Coronary artery (tissue), 2 donors: ENCODE measurements around the gene TMEM221.

Source experiments
- DNase-seq: peaks from one replicate; pipeline ENCODE4 v3.0.0-alpha.2; 2017; ENCODE audit warnings: low spot score
- H3K27ac ChIP-seq, 2 donors: fragments of 200-600 bp; sonication (generic); one replicate each; pipeline ENCODE4 v1.5.1; 2016 to 2019
- H3K4me3 ChIP-seq: fragments of 200-600 bp; sonication (generic); 2 replicates; pipeline ENCODE4 v1.5.1; 2016; ENCODE audit warnings: mild to moderate bottlenecking, moderate library complexity
- CTCF ChIP-seq: fragments of 200-600 bp; sonication (generic); IDR thresholded peaks from one replicate; pipeline ENCODE4 v1.5.1; 2019; ENCODE audit warnings: antibody characterized with exemption

TMEM221 gene

GRCh38 chr19:17404015-17404414 lies 44.5 kb downstream of the TMEM221 start:
- Histone ChIP-seq H3K4me3 (peak overlapping the region; percentile 60), H3K27ac (peak overlapping the region in 1 of 2 donors; percentile 1)
- TF ChIP-seq CTCF, result no peak
- DNase-seq, result no peak

GRCh38 chr19:17402982-17403855 lies 45.2 kb downstream of the TMEM221 start:
- Histone ChIP-seq H3K4me3 (peak overlapping the region; percentile 60), H3K27ac (no peak overlapping the region)
- TF ChIP-seq CTCF, result no peak
- DNase-seq, result no peak

- H3K27ac ChIP-seq, result no peak overlapping the region
- DNase-seq, result no peak
- TF ChIP-seq CTCF, result no peak
- H3K4me3 ChIP-seq, result no peak overlapping the region
These were observed 46.8 kb downstream of the TMEM221 start for GRCh38 chr19:17401628-17402027.

- TF ChIP-seq CTCF, result no peak
- no peak for DNase-seq
- Histone ChIP-seq H3K4me3 (no peak overlapping the region), H3K27ac (no peak overlapping the region)
These were observed 49.5 kb downstream of the TMEM221 start for GRCh38 chr19:17398902-17399527.

- no peak overlapping the region for H3K4me3 ChIP-seq
- no peak for TF ChIP-seq CTCF
- H3K27ac ChIP-seq, result no peak overlapping the region
- DNase-seq, result no peak
These were observed 53.5 kb downstream of the TMEM221 start for GRCh38 chr19:17394891-17395415.

GRCh38 chr19:17393914-17394313 lies 54.6 kb downstream of the TMEM221 start, which contains the start of gene CCDC194:
TSS of gene CCDC194 (minus strand) at chr19:17394196. CDS start at chr19:17394158, 38 bp downstream.
- H3K27ac ChIP-seq, result no peak within 1 kb of the TSS
- no peak within 1 kb of the TSS for H3K4me3 ChIP-seq

More at GRCh38 chr19:17393914-17394313, 54.6 kb downstream of the TMEM221 start, which contains the start of gene CCDC194:
- no peak for TF ChIP-seq CTCF
- DNase-seq, result no peak
